ENCODE data around the gene R3HDM2.
"Not testable (repeated sequence)": the region's sequence is repeated elsewhere in the genome, so short reads cannot be mapped to it uniquely, and the experiment has no call there.

Gene R3HDM2

GRCh38 chr12:57448669-57449068 is 17.8 kb upstream of the R3HDM2 start:
- TF ChIP-seq CTCF (IDR thresholded peaks at IDR 0.05; ENCODE audit: extremely low read depth, insufficient read depth, missing control alignments) = no peak
- in situ Hi-C loops (cut with MboI; ENCODE audit: low pct_unique_long_range_greater_than_20kb, low sequenced_read_pairs, unreplicated experiment) = no loop called here
- DNase-seq (ENCODE audit: low spot score) = no peak

- DNase-seq (ENCODE audit: low spot score) = no peak
- in situ Hi-C loops (cut with MboI; ENCODE audit: low pct_unique_long_range_greater_than_20kb, low sequenced_read_pairs, unreplicated experiment) = no loop called here
Observed at GRCh38 chr12:57446292-57446960, 15.6 kb upstream of the R3HDM2 start.

GRCh38 chr12:57444744-57445143 is 13.9 kb upstream of the R3HDM2 start:
- in situ Hi-C loops (cut with MboI; ENCODE audit: low pct_unique_long_range_greater_than_20kb, low sequenced_read_pairs, unreplicated experiment) = no loop called here
- TF ChIP-seq CTCF (IDR thresholded peaks at IDR 0.05; ENCODE audit: extremely low read depth, insufficient read depth, missing control alignments) = no peak
- DNase-seq (ENCODE audit: low spot score) = no peak

More at GRCh38 chr12:57446292-57446960, 15.6 kb upstream of the R3HDM2 start:
- TF ChIP-seq CTCF (IDR thresholded peaks at IDR 0.05; ENCODE audit: extremely low read depth, insufficient read depth, missing control alignments) = no peak

GRCh38 chr12:57444337-57444736 is 13.5 kb upstream of the R3HDM2 start:
- in situ Hi-C loops (cut with MboI; ENCODE audit: low pct_unique_long_range_greater_than_20kb, low sequenced_read_pairs, unreplicated experiment); DNase-seq (ENCODE audit: low spot score): not testable (repeated sequence)

- no peak for TF ChIP-seq CTCF (IDR thresholded peaks at IDR 0.05; ENCODE audit: extremely low read depth, insufficient read depth, missing control alignments)
- no peak for DNase-seq (ENCODE audit: low spot score)
- in situ Hi-C loops (cut with MboI; ENCODE audit: low pct_unique_long_range_greater_than_20kb, low sequenced_read_pairs, unreplicated experiment) = no loop called here
Observed at GRCh38 chr12:57441846-57442427, 11.1 kb upstream of the R3HDM2 start.

- DNase-seq (ENCODE audit: low spot score); in situ Hi-C loops (cut with MboI; ENCODE audit: low pct_unique_long_range_greater_than_20kb, low sequenced_read_pairs, unreplicated experiment): not testable (repeated sequence)
Observed at GRCh38 chr12:57441393-57441792, 10.6 kb upstream of the R3HDM2 start.

- no peak for DNase-seq (ENCODE audit: low spot score)
- TF ChIP-seq CTCF (IDR thresholded peaks at IDR 0.05; ENCODE audit: extremely low read depth, insufficient read depth, missing control alignments) = no peak
- in situ Hi-C loops (cut with MboI; ENCODE audit: low pct_unique_long_range_greater_than_20kb, low sequenced_read_pairs, unreplicated experiment) = no loop called here
Observed at GRCh38 chr12:57439762-57440266, 9.0 kb upstream of the R3HDM2 start.
